Testis (tissue), 3 donors: ENCODE data around the gene FHDC1. TPM values are rescaled to one million over a fixed set of nuclear protein-coding genes. Genes with fewer than 3 reads are reported as not detected.

ENCODE experiments used
- DNase-seq: peaks from one replicate; pipeline ENCODE4 v3.0.0-alpha.2; 2019
- H3K27ac ChIP-seq, 2 donors: fragments of 200-600 bp; sonication (generic); one replicate each; pipeline ENCODE4 v1.5.1; 2019
- H3K27me3 ChIP-seq: fragments of 200-600 bp; sonication (generic); one replicate; pipeline ENCODE4 v1.5.1; 2019
- H3K36me3 ChIP-seq: fragments of 200-600 bp; sonication (generic); one replicate; pipeline ENCODE4 v1.5.1; 2017; ENCODE audit warnings: low read depth; ENCODE audit errors: missing control alignments
- H3K4me1 ChIP-seq: fragments of 200-600 bp; sonication (generic); one replicate; pipeline ENCODE4 v1.5.1; 2019
- H3K4me3 ChIP-seq, 2 donors: fragments of 200-600 bp; sonication (generic); one replicate each; pipeline ENCODE4 v1.5.1; 2017 to 2019
- H3K9me3 ChIP-seq: fragments of 200-600 bp; sonication (generic); one replicate; pipeline ENCODE4 v1.5.1; 2017
- CTCF ChIP-seq, 3 experiments: fragments of 450-650 bp in 2 of 3; fragments of 200-600 bp in 1 of 3; sonication (generic) in 1 of 3; IDR thresholded peaks; one replicate each; pipeline ENCODE4 v1.5.1; 2016 to 2019; ENCODE audit warnings: antibody characterized with exemption in 3 of 3, mild to moderate bottlenecking in 2 of 3, moderate library complexity in 1 of 3
- POLR2A ChIP-seq: fragments of 450-650 bp; IDR thresholded peaks from one replicate; pipeline ENCODE4 v1.6.1; 2017; ENCODE audit warnings: antibody characterized with exemption, mild to moderate bottlenecking, moderate library complexity
- WGBS, 2 donors: methylation state at CpG; one replicate each; pipeline ENCODE4 v1.1.5; 2018; 5-methylcytosine and 5-hydroxymethylcytosine counted together
- intact Hi-C: fragments of 100-400 bp; cut with DNase I; formaldehyde crosslinking; loops from one replicate; pipeline ENCODE4 v1.15.1; 2023; ENCODE audit warnings: low total_unique reads
- polyA plus RNA-seq: library from polyadenylated mRNA; stranded (reverse); fragments of 350-450 nt; fragmentation: Illumina TruSeq; extraction: RNeasy Lipid Tissue Mini Kit (QIAGEN cat#74804); gene quantifications from one replicate; pipeline ENCODE4 v1.2.3, GENCODE V29; 2014; ENCODE audit warnings: low read depth, low replicate concordance; ENCODE audit not compliant: insufficient read depth
- total RNA-seq, 2 donors: library from RNA; depleted of rRNA; stranded (reverse); fragments of >200 nt; gene quantifications; one replicate each; pipeline ENCODE4 v1.2.3, GENCODE V29; 2016

Gene FHDC1
- total and polyA plus RNA-seq, 3 donors from 2014 or later = 2.9 to 4.2 (median 3.8) TPM

GRCh38 chr4:152974468-152975379 is 38.6 kb downstream of the FHDC1 start:
- Histone ChIP-seq H3K27me3 (no peaks in the 10 kb centered on the region), H3K4me1 (peaks cover 9% of the 10 kb centered on the region), H3K36me3 (no peaks in the 10 kb centered on the region), H3K9me3 (no peaks in the 10 kb centered on the region), H3K27ac (no peak overlapping the region), H3K4me3 (no peak overlapping the region)
- DNase-seq = no peak
- TF ChIP-seq POLR2A (no peak), CTCF (IDR thresholded peaks at IDR 0.05) (no peak)
- intact Hi-C loops = no loop called here
- WGBS, 2 donors = 89 to 92% methylated on average over 4 to 28 of the region's 28 CpGs

- no peak overlapping the region for H3K27ac ChIP-seq
- intact Hi-C loops = no loop called here
- TF ChIP-seq CTCF (IDR thresholded peaks at IDR 0.05) = no peak
- H3K36me3 ChIP-seq = no peaks in the 10 kb centered on the region
- 85 to 88% methylated on average over 13 to 36 of the region's 38 CpGs for WGBS, 2 donors
- H3K4me1 ChIP-seq = peaks cover 9% of the 10 kb centered on the region
- peak overlapping the region in 1 of 2 donors; percentile 34 for H3K4me3 ChIP-seq
- H3K9me3 ChIP-seq = no peaks in the 10 kb centered on the region
- DNase-seq = no peak
- H3K27me3 ChIP-seq = no peaks in the 10 kb centered on the region
Measured at GRCh38 chr4:152975380-152976211, 39.5 kb downstream of the FHDC1 start.

GRCh38 chr4:152976212-152976761 is 40.2 kb downstream of the FHDC1 start:
- 55 to 80% methylated on average over 9 to 28 of the region's 28 CpGs for WGBS, 2 donors

GRCh38 chr4:152979731-152980330 is 43.7 kb downstream of the FHDC1 start:
- no peak for DNase-seq
- Histone ChIP-seq H3K4me1 (no peaks in the 10 kb centered on the region), H3K27ac (no peak overlapping the region), H3K27me3 (no peaks in the 10 kb centered on the region), H3K4me3 (no peak overlapping the region), H3K36me3 (no peaks in the 10 kb centered on the region), H3K9me3 (no peaks in the 10 kb centered on the region)
- no peak for TF ChIP-seq POLR2A
- TF ChIP-seq CTCF (IDR thresholded peaks at IDR 0.05) = no peak
- intact Hi-C loops = no loop called here
- WGBS, 2 donors = 75 to 83% methylated on average over 10 of the region's 10 CpGs

More at GRCh38 chr4:152976212-152976761, 40.2 kb downstream of the FHDC1 start:
- TF ChIP-seq CTCF (IDR thresholded peaks at IDR 0.05) = no peak
- TF ChIP-seq POLR2A = no peak
- Histone ChIP-seq H3K4me1 (peaks cover 9% of the 10 kb centered on the region), H3K27me3 (no peaks in the 10 kb centered on the region), H3K36me3 (no peaks in the 10 kb centered on the region), H3K4me3 (peak overlapping the region in 1 of 2 donors; percentile 34), H3K9me3 (no peaks in the 10 kb centered on the region), H3K27ac (no peak overlapping the region)
- intact Hi-C loops = no loop called here
- no peak for DNase-seq
